GM10248 (cell line): ENCODE data around the gene GPC1.

Experiments
- CTCF ChIA-PET: fragments of 300-600 bp; sonication (Branson Sonifier 250); formaldehyde crosslinking; extraction: SDS; loops from one replicate; lab custom pipeline; 2021; ENCODE audit warnings: antibody characterized with exemption; lab: Yijun Ruan, JAX
- POLR2A ChIA-PET: fragments of 350-650 bp; sonication (Branson Sonifier 250); formaldehyde crosslinking; extraction: SDS; loops from one replicate; lab custom pipeline; 2020; ENCODE audit warnings: antibody characterized with exemption; lab: Yijun Ruan, JAX
- DNase-seq: peaks from one replicate; pipeline ENCODE4 v3.0.0; 2012; ENCODE audit errors: extremely low spot score
- TF ChIP-seq, protein P1 (sequence below): IDR thresholded peaks from 2 replicates; pipeline ENCODE4 v1.5.1; 2012; ENCODE audit warnings: mild to moderate bottlenecking, low read depth; ENCODE audit errors: extremely low read depth, missing control alignments, control extremely low read depth

The GPC1 gene

GRCh38 chr2:240389302-240389805 lies 46.1 kb upstream of the GPC1 start:
- ChIA-PET CTCF (no interaction called here), POLR2A (no interaction called here)
- TF ChIP-seq, protein P1, sequence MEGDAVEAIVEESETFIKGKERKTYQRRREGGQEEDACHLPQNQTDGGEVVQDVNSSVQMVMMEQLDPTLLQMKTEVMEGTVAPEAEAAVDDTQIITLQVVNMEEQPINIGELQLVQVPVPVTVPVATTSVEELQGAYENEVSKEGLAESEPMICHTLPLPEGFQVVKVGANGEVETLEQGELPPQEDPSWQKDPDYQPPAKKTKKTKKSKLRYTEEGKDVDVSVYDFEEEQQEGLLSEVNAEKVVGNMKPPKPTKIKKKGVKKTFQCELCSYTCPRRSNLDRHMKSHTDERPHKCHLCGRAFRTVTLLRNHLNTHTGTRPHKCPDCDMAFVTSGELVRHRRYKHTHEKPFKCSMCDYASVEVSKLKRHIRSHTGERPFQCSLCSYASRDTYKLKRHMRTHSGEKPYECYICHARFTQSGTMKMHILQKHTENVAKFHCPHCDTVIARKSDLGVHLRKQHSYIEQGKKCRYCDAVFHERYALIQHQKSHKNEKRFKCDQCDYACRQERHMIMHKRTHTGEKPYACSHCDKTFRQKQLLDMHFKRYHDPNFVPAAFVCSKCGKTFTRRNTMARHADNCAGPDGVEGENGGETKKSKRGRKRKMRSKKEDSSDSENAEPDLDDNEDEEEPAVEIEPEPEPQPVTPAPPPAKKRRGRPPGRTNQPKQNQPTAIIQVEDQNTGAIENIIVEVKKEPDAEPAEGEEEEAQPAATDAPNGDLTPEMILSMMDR, result no peak
- no peak for DNase-seq

DNA sequence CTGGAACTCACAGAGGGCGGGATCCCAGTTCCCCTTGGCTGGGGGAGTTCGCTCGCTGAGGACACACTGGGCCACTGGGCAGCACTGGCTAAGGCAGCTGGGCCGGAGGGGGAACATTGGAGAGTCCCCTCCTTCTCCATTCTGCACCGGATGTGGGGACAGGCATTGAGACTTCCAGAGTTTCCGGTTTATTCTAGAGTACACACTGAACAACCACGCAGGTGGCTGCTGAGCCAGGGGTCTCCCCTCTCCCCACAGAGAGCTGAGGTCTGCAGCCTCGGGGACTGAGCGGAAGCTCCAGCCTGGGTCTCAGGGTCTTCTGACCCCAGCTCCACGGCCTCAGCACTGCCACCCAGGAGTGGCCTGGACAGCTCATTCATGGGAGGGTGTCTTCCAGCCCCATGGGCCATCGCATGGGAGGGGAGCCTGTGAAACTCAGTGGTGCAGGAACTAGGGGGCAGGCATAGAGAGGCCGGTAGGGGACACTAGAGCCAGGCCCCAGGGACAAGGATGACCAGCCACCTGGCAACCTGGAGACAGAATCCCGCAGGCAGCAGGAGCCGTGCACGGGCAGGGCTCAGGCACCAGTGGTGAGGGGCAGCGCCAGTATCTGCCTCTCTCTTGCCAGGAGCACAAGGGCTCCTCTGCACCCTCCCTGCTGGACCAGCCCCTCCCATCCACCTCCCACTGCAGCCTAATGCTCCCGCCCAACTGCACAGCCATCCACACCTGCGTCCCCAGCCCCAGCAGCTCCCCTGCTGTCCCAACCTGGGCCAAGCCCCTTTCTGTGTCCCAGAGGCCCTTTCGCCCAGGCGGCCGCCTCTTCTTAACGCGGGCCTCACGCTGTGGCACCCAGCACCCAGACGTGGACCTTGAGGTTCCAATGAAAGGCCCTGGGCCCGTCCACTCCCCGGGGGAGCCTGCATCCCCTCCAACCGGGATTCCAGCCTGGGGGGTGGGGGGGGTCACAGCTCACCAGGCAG lies 45.1 kb upstream of the GPC1 start:
- no peak for DNase-seq
- CTCF ChIA-PET, result no interaction called here
- TF ChIP-seq, protein P1, result no peak
- POLR2A ChIA-PET, result no interaction called here

GRCh38 chr2:240391111-240392051 lies 44.1 kb upstream of the GPC1 start:
- POLR2A ChIA-PET, result no interaction called here
- CTCF ChIA-PET, result no interaction called here
- no peak for DNase-seq
- TF ChIP-seq, protein P1, result no peak

- DNase-seq, result no peak
- CTCF ChIA-PET, result no interaction called here
- POLR2A ChIA-PET, result no interaction called here
- TF ChIP-seq, protein P1, result no peak
Measured at GRCh38 chr2:240392084-240392947, 43.1 kb upstream of the GPC1 start.

GRCh38 chr2:240392948-240393830 lies 42.3 kb upstream of the GPC1 start:
- CTCF ChIA-PET, result no interaction called here
- DNase-seq, result no peak
- POLR2A ChIA-PET, result no interaction called here
- TF ChIP-seq, protein P1, result no peak
